Smooth muscle cell (in vitro differentiated cells): ENCODE measurements around the gene NCAPG2. TPM values are rescaled to one million over a fixed set of nuclear protein-coding genes. Genes with fewer than 3 reads are reported as not detected.

Experiments used
- DNase-seq: peaks from one replicate; lab custom pipeline; 2025; ENCODE audit not compliant: unreplicated experiment; lab: John Stamatoyannopoulos, UW
- H2AFZ ChIP-seq: fragments of 200-600 bp; sonication (generic); 2 replicates; pipeline ENCODE4 v1.6.0; 2016; ENCODE audit warnings: antibody characterized with exemption, low read depth, mild to moderate bottlenecking
- H3F3A ChIP-seq: fragments of 200-600 bp; sonication (generic); 2 replicates; pipeline ENCODE4 v1.6.0; 2017; ENCODE audit warnings: antibody characterized with exemption, low read depth
- H3K27ac ChIP-seq: fragments of 200-600 bp; sonication (generic); 2 replicates; pipeline ENCODE4 v1.5.1; 2016; ENCODE audit warnings: low read depth, mild to moderate bottlenecking
- H3K27me3 ChIP-seq: fragments of 200-600 bp; sonication (generic); 2 replicates; pipeline ENCODE4 v1.6.1; 2016; ENCODE audit warnings: low read depth, mild to moderate bottlenecking
- H3K36me3 ChIP-seq: fragments of 200-600 bp; sonication (generic); 2 replicates; pipeline ENCODE4 v1.5.1; 2016; ENCODE audit warnings: low read depth
- H3K4me1 ChIP-seq: fragments of 200-600 bp; sonication (generic); 2 replicates; pipeline ENCODE4 v1.5.1; 2016; ENCODE audit warnings: low read depth
- H3K4me2 ChIP-seq: fragments of 200-600 bp; sonication (generic); 2 replicates; pipeline ENCODE4 v1.6.0; 2016; ENCODE audit warnings: mild to moderate bottlenecking
- H3K4me3 ChIP-seq: fragments of 200-600 bp; sonication (generic); 2 replicates; pipeline ENCODE4 v1.5.1; 2016; ENCODE audit warnings: mild to moderate bottlenecking
- H3K79me2 ChIP-seq: fragments of 200-600 bp; sonication (generic); 2 replicates; pipeline ENCODE4 v1.6.0; 2016; ENCODE audit warnings: low read depth, mild to moderate bottlenecking
- H3K9ac ChIP-seq: fragments of 200-600 bp; sonication (generic); 2 replicates; pipeline ENCODE4 v1.6.0; 2016; ENCODE audit warnings: low read depth
- H3K9me3 ChIP-seq: fragments of 200-600 bp; sonication (generic); replicated peaks from 2 replicates; pipeline ENCODE4 v1.5.1; 2016; ENCODE audit warnings: low read depth
- H4K20me1 ChIP-seq: fragments of 200-600 bp; sonication (generic); 2 replicates; pipeline ENCODE4 v1.6.0; 2016; ENCODE audit warnings: low read depth
- WGBS: methylation state at CpG from one replicate; pipeline ENCODE4 v1.1.7; 2016; ENCODE audit warnings: low lambda C conversion rate; 5-methylcytosine and 5-hydroxymethylcytosine counted together
- polyA plus RNA-seq: library from polyadenylated mRNA; unstranded; fragments of >200 nt; fragmentation: Nextera tagmentation; extraction: Ambion mirVana; gene quantifications from 2 replicates; pipeline ENCODE4 v1.2.1, GENCODE V29; 2016
- total RNA-seq: library from RNA; depleted of rRNA; stranded (reverse); fragments of >200 nt; gene quantifications from 2 replicates; pipeline ENCODE4 v1.2.3, GENCODE V29; 2014
- TF ChIP-seq, protein P1 (sequence below): fragments of 200-600 bp; sonication (generic); IDR thresholded peaks from 2 replicates; pipeline ENCODE4 v1.5.1; 2017; ENCODE audit warnings: borderline replicate concordance, mild to moderate bottlenecking, antibody characterized with exemption; ENCODE audit not compliant: insufficient read depth, poor library complexity, severe bottlenecking

The NCAPG2 gene
- total and polyA plus RNA-seq, 2 experiments from 2014 or later: 9.9 to 12.5 TPM

DNA sequence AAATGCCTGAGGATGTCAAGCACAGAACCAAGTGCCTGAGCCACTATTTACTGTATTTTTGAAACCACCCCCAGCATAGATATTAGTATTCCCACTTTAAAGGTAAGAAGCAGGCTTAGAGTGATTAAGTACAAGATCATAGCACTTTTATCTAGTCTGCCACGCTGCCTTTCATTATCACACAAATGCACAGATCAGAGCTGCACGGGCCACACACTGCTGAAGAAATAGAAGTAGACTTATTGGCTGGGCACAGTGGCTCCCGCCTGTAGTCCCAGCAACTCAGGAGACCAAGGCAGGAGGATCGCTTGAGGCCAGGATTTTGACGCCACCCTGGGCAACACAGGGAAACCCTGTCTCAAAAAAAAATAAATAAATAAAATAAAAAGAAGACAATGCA lies 38.2 kb downstream of the NCAPG2 start:
- 97% methylated on average over 5 of the region's 5 CpGs for WGBS
- Histone ChIP-seq H3K4me1 (no peaks in the 10 kb centered on the region), H3K9ac (no peak overlapping the region), H3K79me2 (no peaks in the 10 kb centered on the region), H3K4me2 (no peak overlapping the region), H3K36me3 (peaks cover 3% of the 10 kb centered on the region), H2AFZ (no peak overlapping the region), H3K27me3 (no peaks in the 10 kb centered on the region), H3F3A (no peaks in the 10 kb centered on the region), H3K9me3 (no peaks in the 10 kb centered on the region), H3K4me3 (no peak overlapping the region), H3K27ac (no peak overlapping the region), H4K20me1 (no peaks in the 10 kb centered on the region)
- TF ChIP-seq, protein P1, sequence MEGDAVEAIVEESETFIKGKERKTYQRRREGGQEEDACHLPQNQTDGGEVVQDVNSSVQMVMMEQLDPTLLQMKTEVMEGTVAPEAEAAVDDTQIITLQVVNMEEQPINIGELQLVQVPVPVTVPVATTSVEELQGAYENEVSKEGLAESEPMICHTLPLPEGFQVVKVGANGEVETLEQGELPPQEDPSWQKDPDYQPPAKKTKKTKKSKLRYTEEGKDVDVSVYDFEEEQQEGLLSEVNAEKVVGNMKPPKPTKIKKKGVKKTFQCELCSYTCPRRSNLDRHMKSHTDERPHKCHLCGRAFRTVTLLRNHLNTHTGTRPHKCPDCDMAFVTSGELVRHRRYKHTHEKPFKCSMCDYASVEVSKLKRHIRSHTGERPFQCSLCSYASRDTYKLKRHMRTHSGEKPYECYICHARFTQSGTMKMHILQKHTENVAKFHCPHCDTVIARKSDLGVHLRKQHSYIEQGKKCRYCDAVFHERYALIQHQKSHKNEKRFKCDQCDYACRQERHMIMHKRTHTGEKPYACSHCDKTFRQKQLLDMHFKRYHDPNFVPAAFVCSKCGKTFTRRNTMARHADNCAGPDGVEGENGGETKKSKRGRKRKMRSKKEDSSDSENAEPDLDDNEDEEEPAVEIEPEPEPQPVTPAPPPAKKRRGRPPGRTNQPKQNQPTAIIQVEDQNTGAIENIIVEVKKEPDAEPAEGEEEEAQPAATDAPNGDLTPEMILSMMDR: no peak
- DNase-seq: no peak

- DNase-seq: no peak
- 90% methylated on average over 12 of the region's 12 CpGs for WGBS
- Histone ChIP-seq H3K36me3 (peaks cover 3% of the 10 kb centered on the region), H3K79me2 (no peaks in the 10 kb centered on the region), H2AFZ (no peak overlapping the region), H3K9me3 (no peaks in the 10 kb centered on the region), H4K20me1 (no peaks in the 10 kb centered on the region), H3K27ac (no peak overlapping the region), H3K9ac (no peak overlapping the region), H3F3A (no peaks in the 10 kb centered on the region), H3K4me1 (no peaks in the 10 kb centered on the region), H3K4me3 (no peak overlapping the region), H3K4me2 (no peak overlapping the region), H3K27me3 (no peaks in the 10 kb centered on the region)
- TF ChIP-seq, protein P1: no peak
Observed at GRCh38 chr7:158664406-158664805, 40.2 kb downstream of the NCAPG2 start.

- Histone ChIP-seq H3K4me2 (no peak overlapping the region), H3K36me3 (peaks cover 3% of the 10 kb centered on the region), H3K27ac (no peak overlapping the region), H3K27me3 (no peaks in the 10 kb centered on the region), H3K9me3 (no peaks in the 10 kb centered on the region), H3K4me1 (peaks cover 3% of the 10 kb centered on the region), H3F3A (no peaks in the 10 kb centered on the region), H3K9ac (no peak overlapping the region), H4K20me1 (no peaks in the 10 kb centered on the region), H3K79me2 (no peaks in the 10 kb centered on the region), H3K4me3 (no peak overlapping the region), H2AFZ (no peak overlapping the region)
- TF ChIP-seq, protein P1: no peak
- WGBS: 90% methylated on average over 2 of the region's 2 CpGs
- DNase-seq: no peak
Observed at GRCh38 chr7:158663428-158663741, 41.2 kb downstream of the NCAPG2 start.

- Histone ChIP-seq H3K4me2 (no peak overlapping the region), H3K9me3 (no peaks in the 10 kb centered on the region), H2AFZ (no peak overlapping the region), H3K27ac (no peak overlapping the region), H3K4me3 (no peak overlapping the region), H3K79me2 (no peaks in the 10 kb centered on the region), H3K4me1 (peaks cover 6% of the 10 kb centered on the region), H4K20me1 (no peaks in the 10 kb centered on the region), H3K9ac (no peak overlapping the region), H3F3A (no peaks in the 10 kb centered on the region), H3K27me3 (no peaks in the 10 kb centered on the region), H3K36me3 (peaks cover 3% of the 10 kb centered on the region)
- DNase-seq: no peak
- TF ChIP-seq, protein P1: no peak
- WGBS: 95% methylated on average over 14 of the region's 14 CpGs
Observed at GRCh38 chr7:158662610-158663427, 41.8 kb downstream of the NCAPG2 start.
